ENCODE measurements around the gene TMEM190. TPM values are rescaled to one million over a fixed set of nuclear protein-coding genes. Genes with fewer than 3 reads are reported as not detected.

Gene TMEM190
- total RNA-seq, 1 experiment from 2014 or later = not detected

- no TSS peak for BruUV-seq (replicated peaks)
- no peak overlapping the region for H3K9ac ChIP-seq (ENCODE audit: low read length)
- no peaks in the 10 kb centered on the region for H4K20me1 ChIP-seq (ENCODE audit: insufficient read depth)
- TF ChIP-seq SP1 (IDR thresholded peaks at IDR 0.05; ENCODE audit: low read depth) (no peak), EZH2phosphoT487 (IDR thresholded peaks at IDR 0.05; ENCODE audit: borderline replicate concordance) (no peak), POLR2A (IDR thresholded peaks at IDR 0.05; ENCODE audit: borderline replicate concordance, extremely low read depth, insufficient read depth, insufficient read length) (no peak), ZBTB33 (IDR thresholded peaks at IDR 0.05; ENCODE audit: extremely low read depth, insufficient replicate concordance, low read length) (no peak), TCF7L2 (IDR thresholded peaks at IDR 0.05; ENCODE audit: borderline replicate concordance, extremely low read depth, insufficient read depth, insufficient read length) (no peak), FOSL1 (IDR thresholded peaks at IDR 0.05; ENCODE audit: low read depth) (no peak), JUND (IDR thresholded peaks at IDR 0.05) (no peak), REST (IDR thresholded peaks at IDR 0.05; ENCODE audit: low read depth) (no peak), POLR2AphosphoS5 (IDR thresholded peaks at IDR 0.05; ENCODE audit: low read depth, low read length) (no peak), SIN3A (IDR thresholded peaks at IDR 0.05; ENCODE audit: low read depth) (no peak), CEBPB (IDR thresholded peaks at IDR 0.05; ENCODE audit: low read depth) (no peak)
- H3K9me2 ChIP-seq (ENCODE audit: insufficient read depth) = no peaks in the 10 kb centered on the region
- intact Hi-C loops (cut with micrococcal nuclease) = no loop called here
- no peak for ATAC-seq
- no peak overlapping the region for H3K27ac ChIP-seq (ENCODE audit: low read depth, low read length)
- no peak for DNase-seq (ENCODE audit: low read depth, low spot score)
- H3K4me2 ChIP-seq (ENCODE audit: low read length) = no peak overlapping the region
- no peaks in the 10 kb centered on the region for H3K9me3 ChIP-seq (ENCODE audit: control insufficient read depth in 1 of 2, insufficient read depth in 1 of 2, low read depth in 1 of 2, low read length in 2 of 2)
- no peaks in the 10 kb centered on the region for H3K36me3 ChIP-seq (ENCODE audit: control insufficient read depth in 1 of 2, insufficient read depth in 2 of 2, low read length in 2 of 2)
- H3K27me3 ChIP-seq (ENCODE audit: insufficient read depth, low read length) = no peaks in the 10 kb centered on the region
- ChIA-PET RAD21 (ENCODE audit: low non-redundant PET in 1 of 2, low total read pairs in 2 of 2, uncharacterized antibody in 2 of 2, unreplicated experiment in 2 of 2) (no interaction called here), CTCF (no interaction called here), POLR2A (interaction anchor here (0.6 to 1.4 kb wide), 2 partner anchors 10 to 204 kb away, joined by 3 to 4 read pairs; no protein-coding TSS in a partner anchor)
- H2AFZ ChIP-seq (ENCODE audit: low read depth, low read length, poor library complexity, severe bottlenecking) = no peak overlapping the region
- peaks cover 18% of the 10 kb centered on the region for H3K79me2 ChIP-seq (ENCODE audit: insufficient read depth, low read length)
- no peak overlapping the region for H3K4me3 ChIP-seq (replicated peaks in 1 of 2; ENCODE audit: low read depth in 1 of 2, low read length in 2 of 2)
- peaks cover 14 to 45% of the 10 kb centered on the region in 2 experiments; a peak in 3 of 4 replicates for H3K4me1 ChIP-seq (ENCODE audit: control insufficient read depth in 1 of 2, insufficient read depth in 2 of 2, low read length in 2 of 2)
These were observed 2.5 kb downstream of the TMEM190 start for GRCh38 chr19:55379174-55379573.
